ENCODE data around the gene MAD1L1.
A peak's percentile ranks its signal among the peaks of the same experiment; 100 is the strongest.

MAD1L1 gene

GRCh38 chr7:2082139-2082998 is 150.4 kb downstream of the MAD1L1 start:
- peak; percentile 78 for DNase-seq

GRCh38 chr7:2081526-2082135 is 151.1 kb downstream of the MAD1L1 start:
- no peak for DNase-seq

GRCh38 chr7:2080477-2080876 is 152.3 kb downstream of the MAD1L1 start:
- no peak for DNase-seq

- no peak for DNase-seq
These were observed 152.7 kb downstream of the MAD1L1 start for GRCh38 chr7:2080060-2080387.

- no peak for DNase-seq
These were observed 153.2 kb downstream of the MAD1L1 start for GRCh38 chr7:2079332-2080059.

GRCh38 chr7:2078899-2079298 is 153.8 kb downstream of the MAD1L1 start:
- DNase-seq, result no peak

GRCh38 chr7:2076649-2077064 is 156.1 kb downstream of the MAD1L1 start:
- no peak for DNase-seq

- no peak for DNase-seq
These were observed 156.9 kb downstream of the MAD1L1 start for GRCh38 chr7:2075811-2076210.

- no peak for DNase-seq
These were observed 158.1 kb downstream of the MAD1L1 start for GRCh38 chr7:2074691-2075090.

- DNase-seq, result no peak
These were observed 159.9 kb downstream of the MAD1L1 start for GRCh38 chr7:2072798-2073197.

GRCh38 chr7:2072042-2072441 is 160.7 kb downstream of the MAD1L1 start:
- DNase-seq, result no peak

GRCh38 chr7:2071133-2071832 is 161.5 kb downstream of the MAD1L1 start:
- DNase-seq, result no peak

- no peak for DNase-seq
These were observed 162.5 kb downstream of the MAD1L1 start for GRCh38 chr7:2070151-2070763.

- peak; percentile 77 for DNase-seq
These were observed 163.3 kb downstream of the MAD1L1 start for GRCh38 chr7:2069472-2069860.

- DNase-seq, result no peak
These were observed 163.9 kb downstream of the MAD1L1 start for GRCh38 chr7:2068693-2069471.

- no peak for DNase-seq
These were observed 166.4 kb downstream of the MAD1L1 start for GRCh38 chr7:2066251-2066919.

- DNase-seq, result no peak
These were observed 167.2 kb downstream of the MAD1L1 start for GRCh38 chr7:2065528-2065927.

- peak; percentile 42 for DNase-seq
These were observed 169.0 kb downstream of the MAD1L1 start for GRCh38 chr7:2063563-2064260.

- DNase-seq, result no peak
These were observed 170.1 kb downstream of the MAD1L1 start for GRCh38 chr7:2062648-2063047.

- DNase-seq, result no peak
These were observed 172.0 kb downstream of the MAD1L1 start for GRCh38 chr7:2060701-2061100.
